Femur (tissue), 1 donor: ENCODE measurements around the gene CDH4.

ENCODE experiments used
- DNase-seq: peaks from one replicate; pipeline ENCODE4 v3.0.0-alpha.2; 2017

CDH4 gene

DNA sequence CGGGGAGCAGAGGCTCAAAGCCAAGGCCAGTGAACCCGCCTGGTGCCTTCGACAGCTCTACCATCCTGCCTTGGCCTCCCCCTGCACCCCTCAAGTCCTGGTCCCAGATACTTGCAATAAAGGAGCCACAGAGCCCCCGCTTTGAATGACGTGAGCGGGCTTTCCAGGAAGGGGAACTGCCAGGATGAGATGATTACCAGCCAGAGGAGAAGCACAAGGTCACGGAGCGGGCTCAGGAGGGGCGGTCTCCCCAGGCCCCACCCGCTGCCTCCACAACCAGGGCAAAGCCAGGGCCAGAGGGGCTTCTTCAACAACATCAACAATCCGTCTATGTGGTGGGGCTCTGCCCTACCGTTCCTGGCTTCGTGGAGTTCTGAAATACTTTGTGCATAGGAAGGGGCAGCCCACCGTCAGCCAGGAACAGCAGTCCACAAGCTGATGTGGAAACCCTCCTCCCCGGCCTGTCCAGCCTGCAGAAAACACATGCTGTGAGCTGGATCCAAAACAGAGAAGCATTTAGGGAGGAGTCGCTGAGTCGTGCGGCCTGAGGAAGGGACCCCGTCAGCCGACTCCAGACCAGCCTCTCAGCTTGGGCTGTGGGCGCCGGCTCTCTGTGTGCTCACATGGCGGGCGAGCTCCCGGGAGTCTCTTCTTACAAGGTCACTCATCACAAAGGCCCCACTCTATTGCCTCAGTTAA is 392.5 kb downstream of the CDH4 start:
- DNase-seq, result peak; percentile 39

DNA sequence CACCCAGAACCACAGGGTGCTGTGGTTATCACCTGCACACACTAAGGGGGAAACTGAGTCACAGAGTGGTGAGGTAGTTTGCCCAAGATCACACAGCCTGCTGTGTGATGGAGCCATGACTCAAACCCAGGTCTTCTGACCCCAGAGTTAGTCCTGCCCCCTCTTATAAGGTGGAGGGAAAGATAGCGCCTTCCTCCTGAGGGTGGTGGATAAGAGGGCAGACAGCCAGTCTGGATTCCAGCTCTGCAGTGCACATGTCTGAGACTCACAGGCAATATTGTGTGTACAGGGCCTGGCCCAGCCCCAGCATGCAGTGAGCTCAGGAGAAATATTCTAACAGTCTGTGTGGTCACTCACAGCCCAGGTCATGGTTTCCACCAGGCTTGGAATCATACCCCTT is 393.7 kb downstream of the CDH4 start:
- DNase-seq, result no peak

DNA sequence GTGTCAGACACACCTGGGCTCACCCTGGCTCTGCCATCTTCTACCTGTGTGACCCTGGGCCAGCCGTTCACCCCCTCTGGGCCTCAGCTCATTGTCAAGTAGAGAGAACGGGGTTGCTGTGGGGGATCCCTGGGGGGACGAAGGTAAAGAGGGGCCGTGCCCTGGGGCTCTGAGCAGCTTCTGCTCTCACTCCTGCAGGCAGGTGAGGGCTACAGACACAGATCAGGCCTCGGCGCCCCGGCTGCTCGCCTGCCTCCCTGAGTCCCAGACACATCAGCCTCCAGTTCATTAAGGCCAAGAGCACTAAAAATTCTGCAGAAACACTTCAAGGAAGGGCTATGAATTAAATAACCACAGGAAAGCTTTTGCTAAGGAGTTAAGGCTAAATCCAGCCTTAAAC is 394.4 kb downstream of the CDH4 start:
- no peak for DNase-seq

DNA sequence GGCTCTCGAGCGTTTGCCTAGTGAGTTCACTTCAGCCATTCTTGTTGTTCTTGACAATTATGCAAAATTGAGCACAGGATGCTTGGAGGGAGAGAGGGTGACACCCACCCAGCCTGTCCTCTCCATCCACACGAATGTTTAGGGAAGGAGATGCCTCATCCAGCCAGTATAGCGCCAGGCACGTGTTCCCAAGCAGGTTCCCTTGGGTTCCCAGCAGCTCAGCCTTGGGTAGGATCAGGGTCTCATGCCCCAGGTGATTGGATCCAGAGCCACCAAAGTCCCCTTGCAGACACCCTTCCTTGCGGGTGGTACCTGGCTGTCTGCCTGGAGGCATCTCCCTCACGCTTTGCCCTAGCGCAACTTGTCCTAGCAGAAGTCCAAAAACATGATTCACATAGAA is 394.9 kb downstream of the CDH4 start:
- DNase-seq, result no peak

DNA sequence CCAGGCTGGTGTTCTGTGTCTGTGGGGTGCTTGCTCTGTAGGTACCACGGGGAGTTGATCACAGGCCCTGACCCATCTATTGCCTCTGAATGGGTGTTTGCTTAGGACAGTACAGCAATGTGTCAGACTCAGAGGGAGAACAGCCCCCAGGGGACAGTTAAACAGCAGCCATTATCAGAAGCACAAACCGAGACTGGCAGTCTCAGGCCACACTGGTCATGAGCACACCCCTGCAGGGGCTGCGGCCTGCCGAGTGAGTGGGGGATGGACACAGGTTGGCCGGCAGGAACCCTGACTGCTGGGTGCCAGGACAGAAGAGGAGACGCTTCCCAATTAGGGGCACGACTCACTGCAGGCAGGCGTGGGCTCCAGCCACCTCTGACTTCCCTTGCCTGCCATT is 395.6 kb downstream of the CDH4 start:
- DNase-seq, result no peak

DNA sequence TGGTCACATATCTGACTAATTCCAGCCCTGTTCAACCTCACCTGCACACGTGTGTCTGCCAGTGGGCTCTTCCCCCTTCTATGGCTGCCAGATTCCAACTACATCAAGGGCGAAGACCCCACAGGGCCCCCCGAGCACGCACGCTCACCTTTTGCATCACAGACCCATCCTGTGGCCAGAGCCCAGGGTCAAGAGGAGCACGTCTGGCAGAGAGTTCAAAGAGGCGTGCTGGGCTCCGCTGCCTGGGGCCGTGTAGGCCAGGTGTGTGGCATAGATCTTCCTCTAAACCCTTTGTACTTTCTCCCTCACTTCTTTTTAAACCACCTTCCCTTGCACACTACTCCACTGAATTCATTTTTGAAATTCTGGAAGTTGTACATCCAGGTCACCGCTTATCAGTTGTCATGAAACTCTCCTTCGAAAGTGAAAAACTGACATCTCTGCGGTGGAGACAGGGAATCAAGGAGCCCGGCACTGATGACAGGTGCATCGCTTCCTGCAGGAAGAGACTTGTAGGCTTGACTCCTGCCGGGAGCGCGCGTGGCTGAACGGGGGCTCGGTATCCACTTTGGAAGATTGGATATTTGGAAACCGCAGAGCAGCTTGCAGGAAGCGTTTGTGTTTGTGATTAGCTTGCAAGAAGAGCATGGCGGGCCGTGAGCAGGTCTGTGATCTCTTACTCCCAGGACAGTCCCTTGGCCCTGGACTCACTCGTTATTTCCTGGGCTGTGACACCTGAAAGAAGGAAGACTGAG is 397.2 kb downstream of the CDH4 start:
- no peak for DNase-seq

DNA sequence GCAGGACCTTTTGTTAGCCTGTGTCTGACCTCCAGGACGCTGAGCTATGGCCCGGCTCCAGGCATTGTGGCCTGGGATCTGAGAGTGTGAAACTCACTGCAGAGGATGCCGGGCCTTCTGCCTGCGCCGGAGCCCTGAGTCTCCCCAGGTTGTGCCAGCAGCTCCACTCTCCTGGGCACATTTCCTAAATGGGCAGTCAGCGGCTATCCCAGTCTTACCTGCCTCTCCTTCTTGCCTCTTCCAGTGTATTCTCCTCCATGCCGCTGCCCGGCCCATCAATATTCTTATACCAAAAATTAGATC is 397.8 kb downstream of the CDH4 start:
- DNase-seq, result no peak

DNA sequence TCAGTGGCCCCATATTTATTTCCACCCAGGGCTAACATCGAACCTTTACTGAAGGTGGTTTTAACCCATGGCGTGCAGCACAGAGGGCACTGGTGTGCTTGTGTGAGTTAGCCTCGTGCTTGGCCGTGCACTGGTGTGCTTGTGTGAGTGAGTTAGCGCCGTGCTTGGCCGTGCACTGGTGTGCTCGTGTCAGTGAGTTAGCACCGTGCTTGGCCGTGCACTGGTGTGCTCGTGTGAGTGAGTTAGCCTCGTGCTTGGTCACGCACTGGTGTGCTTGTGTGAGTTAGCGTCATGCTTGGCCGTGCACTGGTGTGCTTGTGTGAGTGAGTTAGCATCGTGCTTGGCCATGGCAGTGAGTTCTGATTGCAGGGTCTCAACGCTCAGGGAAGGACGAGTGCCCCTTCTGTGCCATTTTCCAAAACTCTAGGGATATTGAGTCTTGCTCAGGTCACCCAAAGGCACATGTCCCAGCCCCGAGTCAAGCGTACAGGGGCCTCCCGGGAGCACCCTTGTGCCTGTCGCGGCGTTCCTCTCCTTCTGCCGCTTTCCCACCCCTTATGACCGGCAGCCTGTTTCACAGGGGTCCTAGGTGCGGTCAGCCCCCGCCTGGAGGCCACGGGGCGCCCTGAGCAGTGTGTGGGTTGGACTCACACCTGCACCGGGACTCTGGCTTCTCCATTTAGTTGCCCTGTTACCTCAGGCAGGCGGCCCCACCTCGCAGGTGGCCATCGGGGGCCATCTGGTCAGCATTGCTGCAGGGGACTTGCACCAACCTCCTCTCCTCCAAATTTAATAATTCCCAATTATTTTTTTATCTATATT is 399.1 kb downstream of the CDH4 start:
- no peak for DNase-seq

DNA sequence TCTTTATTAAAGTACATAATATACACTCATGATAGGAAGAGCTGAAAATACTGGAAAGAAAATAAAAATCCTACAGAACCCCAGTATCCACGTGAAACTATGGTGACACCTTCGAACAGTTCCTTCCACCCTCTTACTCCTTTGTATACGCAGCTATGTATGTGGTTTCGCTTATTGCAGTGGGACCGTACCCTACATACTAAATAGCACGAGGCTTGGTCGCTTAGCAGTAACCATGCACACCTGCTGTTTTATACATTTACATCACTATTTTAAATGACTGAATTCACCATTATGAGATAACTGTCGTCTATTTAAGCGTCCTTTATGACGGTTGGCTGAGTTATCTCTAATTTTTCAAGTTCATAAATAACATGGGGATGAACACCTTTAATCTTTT is 400.1 kb downstream of the CDH4 start:
- DNase-seq, result no peak

DNA sequence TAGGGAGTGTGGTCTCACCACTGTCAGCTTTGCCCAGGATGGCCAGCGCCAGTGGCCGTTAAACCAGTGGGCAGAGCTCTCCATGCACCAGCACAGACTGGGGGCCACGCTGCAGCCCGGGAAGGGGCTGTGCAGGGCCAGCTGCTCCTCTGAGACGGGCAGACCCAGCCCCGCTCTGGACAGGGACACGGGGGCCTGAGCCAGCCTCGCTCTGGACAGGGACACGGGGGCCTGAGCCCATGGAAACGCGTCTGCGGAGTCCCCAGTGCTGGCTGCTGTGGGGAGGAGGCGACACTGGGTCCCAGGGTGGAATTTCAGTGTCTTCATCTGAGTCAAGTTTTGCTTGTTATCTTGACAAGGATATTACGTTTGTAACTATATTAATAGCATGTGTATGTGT is 402.7 kb downstream of the CDH4 start:
- DNase-seq, result no peak

DNA sequence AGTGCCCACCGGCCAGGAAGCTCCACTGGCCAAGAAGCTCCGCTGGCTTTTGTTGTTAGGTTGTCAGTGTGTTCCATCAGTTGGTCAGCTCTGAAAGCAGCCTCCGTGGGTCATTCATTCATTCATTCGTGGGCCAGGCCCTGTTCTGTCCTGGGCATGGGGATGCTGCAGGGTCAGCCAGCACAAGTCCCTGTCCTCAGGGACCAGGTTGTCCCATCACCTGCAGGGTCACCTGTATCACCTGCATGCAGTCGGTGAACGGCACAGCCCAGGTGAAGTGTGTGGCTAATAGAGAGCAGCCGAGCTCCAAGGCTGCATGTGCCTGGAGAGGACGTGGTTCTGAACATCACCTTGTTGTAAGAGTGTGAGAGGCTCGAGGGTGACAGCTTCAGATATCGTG is 403.5 kb downstream of the CDH4 start:
- DNase-seq, result no peak

DNA sequence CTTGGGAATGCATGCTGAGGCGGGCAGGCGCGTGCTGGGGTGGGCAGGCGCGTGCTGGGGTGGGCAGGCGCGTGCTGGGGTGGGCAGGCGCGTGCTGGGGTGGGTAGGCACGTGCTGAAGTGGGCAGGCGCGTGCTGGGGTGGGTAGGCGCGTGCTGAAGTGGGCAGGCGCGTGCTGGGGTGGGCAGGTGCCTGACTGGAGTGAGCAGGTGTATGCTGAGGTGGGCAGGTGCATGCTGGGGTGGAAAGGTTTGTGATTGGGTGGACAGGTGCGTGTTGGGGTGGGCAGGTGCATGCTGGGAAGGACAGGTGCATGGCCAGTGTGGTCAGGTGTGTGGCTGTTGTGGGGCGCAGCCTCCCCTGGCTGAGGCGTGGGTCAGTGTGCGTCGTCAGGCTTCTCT is 404.1 kb downstream of the CDH4 start:
- DNase-seq, result no peak

DNA sequence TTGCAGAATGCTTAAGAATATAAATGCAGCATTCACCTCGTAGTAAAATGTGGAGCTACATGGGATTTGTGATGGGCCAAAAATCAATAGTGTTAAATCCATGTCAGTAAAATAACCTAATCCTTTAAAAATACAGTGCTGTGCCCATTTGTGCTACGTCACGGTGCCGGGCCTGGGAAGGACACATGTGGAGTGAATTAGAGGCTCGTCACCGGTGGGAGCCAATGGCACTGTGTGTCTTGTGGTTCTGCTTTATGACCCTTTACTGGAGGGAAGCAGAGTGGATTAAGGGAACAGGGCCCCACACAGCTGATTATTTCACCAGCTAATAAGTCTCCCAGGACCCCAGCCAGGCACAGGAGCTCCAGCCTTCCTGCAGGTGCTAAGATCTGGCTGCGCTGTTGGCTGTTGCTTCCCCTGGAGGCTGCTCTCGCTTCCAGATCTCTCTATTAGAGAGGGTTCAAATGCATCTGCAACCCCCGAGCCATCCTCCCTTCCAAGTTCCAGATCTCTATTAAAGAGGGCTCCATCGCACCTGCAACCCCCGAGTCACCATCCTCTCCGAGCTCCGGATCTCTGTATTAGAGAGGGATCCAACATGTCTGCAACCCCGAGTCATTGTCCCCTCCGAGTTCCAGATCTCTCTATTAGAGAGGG is 405.8 kb downstream of the CDH4 start:
- DNase-seq, result no peak

DNA sequence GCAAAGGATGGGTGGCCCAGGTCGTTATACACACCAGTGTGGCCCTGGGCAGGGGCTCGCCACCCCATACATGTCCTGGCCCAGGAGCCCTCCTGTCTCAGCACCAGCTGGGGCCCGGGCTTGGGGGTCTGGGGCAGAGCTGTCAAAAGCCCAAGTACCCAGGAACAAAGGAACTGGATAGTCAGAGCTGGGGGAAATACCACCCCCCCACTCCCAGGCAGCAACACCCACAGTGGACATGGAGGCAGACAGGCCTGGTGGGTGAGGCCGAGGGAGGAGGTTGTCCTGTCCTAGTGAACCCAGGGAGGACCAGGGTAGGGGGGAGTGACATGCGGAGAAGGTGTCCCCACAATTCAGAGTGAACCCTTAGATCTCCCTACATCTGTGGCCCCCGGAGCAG is 406.5 kb downstream of the CDH4 start:
- DNase-seq, result no peak

DNA sequence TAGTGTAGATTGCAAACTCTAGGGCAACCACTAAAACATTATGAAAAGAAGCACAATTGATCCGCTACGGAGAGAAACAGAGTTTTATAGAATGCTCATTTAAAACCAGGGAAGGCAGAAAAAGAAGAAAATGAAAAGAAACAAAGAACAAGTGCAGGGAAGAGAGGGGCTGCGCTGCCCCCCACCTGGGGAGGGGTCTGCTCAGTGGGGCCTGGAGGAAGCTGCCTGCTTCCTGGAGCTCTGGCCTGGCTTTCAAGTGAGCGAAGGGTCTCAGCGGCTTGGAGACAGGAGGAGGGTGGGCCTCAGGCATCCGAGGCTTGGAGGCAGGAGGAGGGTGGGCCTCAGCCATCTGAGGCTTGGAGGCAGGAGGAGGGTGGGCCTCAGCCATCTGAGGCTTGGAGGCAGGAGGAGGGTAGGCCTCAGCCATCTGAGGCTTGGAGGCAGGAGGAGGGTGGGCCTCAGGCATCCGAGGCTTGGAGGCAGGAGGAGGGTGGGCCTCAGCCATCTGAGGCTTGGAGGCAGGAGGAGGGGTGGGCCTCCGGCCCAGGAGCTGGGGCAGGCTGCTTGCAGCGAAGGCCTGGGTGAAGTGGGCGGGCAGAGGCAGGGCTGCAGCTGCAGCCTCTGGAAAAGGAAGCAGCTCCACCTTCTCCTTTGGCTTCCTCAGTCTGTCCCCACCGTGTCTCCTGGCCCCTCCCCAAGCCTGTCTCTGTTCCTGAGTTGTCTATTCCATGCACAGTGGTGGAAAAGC is 407.4 kb downstream of the CDH4 start:
- peak; percentile 82 for DNase-seq

DNA sequence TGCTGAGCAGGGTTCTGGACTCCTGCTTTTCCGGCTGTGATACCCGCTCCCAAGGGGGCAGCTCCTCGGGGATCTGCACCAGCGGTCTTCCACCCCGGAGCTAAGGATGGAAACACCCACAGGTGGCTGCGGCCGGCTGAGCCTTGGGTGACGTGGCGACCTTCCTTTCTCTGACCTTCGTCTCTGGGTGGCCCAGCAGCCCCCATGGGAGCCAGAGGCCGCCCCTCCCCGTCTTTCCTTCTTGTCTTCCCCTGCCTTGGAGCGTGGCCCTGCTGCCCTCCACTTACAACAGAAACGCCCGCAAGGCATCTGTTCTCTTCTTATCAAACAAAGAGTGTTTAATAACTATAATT is 407.9 kb downstream of the CDH4 start:
- no peak for DNase-seq

DNA sequence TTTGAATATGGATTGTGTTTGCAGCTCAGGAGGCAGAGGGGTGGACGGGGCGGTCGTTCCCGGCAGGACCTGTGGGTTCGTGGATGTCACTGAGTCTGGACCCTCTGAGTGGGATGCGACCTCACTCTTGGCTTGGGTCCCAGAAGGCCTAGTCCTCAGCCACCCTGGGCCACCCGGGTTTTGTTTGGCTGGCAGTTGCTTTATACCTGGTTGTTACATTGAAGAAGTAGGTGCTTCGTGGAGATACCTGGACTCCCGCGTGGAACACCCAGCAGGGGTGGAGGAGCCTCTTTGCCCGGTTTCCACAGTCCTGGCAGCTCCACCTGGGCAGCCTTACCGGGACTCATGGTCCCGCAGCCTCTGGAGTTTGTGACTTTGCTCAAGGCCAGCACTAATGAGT is 408.5 kb downstream of the CDH4 start:
- no peak for DNase-seq

DNA sequence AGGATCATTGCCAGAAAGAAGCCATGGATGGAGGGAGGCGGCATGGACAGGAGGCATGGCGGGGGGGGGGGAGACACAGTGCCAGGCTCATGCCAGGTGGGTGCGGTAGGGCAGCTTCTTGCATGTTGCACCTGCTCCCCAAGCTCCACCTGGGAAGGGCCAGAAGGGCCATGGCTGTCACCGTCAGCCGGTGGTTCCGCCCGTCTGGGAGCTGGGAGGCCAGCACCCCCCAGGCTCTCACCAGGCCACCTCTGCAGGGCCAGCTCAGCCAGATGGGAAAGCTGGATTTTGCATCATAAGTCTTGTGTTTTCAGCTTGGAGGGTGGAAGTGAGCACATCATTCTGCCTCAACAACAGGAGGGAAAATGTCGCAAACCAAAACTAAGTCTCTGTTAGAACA is 409.0 kb downstream of the CDH4 start:
- DNase-seq, result no peak

DNA sequence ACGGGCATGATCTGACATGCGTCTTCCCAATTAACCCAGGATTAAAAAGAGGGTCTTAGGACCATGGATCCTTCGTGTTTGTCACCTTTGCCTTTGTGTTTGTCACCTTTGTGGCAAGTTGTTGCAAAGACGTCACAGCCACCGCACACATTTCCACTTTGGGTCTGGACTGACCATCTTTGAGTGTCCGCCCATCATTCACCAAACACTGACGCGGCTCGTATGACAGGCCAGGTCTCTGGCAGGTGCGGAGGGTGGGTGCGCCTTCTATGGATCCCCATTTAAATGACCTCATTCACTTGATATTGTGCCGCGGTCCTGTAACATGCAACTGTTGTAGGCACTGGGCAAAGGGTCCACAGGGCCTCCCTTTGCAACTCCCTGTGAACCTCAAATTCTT is 409.5 kb downstream of the CDH4 start:
- DNase-seq, result no peak

DNA sequence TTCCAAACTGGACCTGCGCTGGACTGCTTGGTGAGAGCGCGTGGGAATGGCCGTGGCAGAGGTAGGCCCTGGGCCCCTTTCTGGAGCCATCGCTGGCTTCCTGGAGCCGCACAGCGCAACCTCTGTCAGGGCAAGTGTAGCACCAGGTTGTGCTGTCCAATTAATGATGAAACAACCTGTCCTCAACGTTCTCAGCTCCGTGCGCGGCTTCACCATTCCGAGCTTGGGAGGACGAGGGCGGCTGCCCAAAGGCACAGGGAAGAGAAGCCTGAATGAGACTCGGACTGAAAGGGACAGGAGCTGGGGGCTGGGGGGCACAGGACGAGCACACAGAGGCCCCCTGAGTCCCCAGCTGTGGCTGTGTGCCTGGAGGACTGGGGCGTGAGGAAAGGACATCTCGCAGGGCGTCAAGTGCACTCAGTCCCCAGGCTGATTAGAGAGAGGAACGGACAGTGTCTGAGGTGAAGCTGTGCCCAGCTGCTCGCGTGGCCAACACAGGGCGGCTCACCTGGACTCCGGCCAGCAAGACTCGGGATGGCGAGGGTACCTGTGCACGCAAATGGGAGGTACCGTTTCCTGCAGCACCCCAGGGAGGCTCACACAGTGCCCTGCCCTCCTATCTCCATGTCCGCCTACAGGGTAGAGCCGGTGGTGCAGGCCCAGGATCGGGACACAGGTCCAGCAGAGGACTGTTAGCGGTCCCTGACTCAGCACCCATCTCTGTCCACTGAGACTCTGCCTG is 410.3 kb downstream of the CDH4 start:
- no peak for DNase-seq

DNA sequence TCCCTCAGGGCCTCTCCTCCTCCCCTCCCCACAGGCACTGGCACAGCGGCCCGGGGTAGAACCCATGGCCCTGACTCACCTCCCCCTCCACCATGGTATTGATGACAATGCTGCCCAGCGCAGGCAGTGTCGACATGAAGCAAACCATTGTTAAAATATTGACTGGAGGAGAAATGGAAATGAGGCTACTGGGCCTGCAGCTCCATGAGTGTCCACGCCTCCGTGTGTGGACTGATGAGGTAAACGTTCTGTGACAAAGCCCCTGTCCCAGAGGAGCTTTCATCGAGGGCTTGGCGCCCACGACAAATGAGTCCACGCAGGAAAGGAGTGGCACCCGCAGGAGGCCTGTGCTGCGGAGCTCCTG is 410.9 kb downstream of the CDH4 start:
- no peak for DNase-seq
